Putamen (tissue), 1 donor: ENCODE results near the gene ZG16B.

ENCODE experiments used
- DNase-seq: peaks from one replicate; pipeline ENCODE4 v3.0.0-alpha.2; 2016; ENCODE audit warnings: low spot score

The ZG16B gene

DNA sequence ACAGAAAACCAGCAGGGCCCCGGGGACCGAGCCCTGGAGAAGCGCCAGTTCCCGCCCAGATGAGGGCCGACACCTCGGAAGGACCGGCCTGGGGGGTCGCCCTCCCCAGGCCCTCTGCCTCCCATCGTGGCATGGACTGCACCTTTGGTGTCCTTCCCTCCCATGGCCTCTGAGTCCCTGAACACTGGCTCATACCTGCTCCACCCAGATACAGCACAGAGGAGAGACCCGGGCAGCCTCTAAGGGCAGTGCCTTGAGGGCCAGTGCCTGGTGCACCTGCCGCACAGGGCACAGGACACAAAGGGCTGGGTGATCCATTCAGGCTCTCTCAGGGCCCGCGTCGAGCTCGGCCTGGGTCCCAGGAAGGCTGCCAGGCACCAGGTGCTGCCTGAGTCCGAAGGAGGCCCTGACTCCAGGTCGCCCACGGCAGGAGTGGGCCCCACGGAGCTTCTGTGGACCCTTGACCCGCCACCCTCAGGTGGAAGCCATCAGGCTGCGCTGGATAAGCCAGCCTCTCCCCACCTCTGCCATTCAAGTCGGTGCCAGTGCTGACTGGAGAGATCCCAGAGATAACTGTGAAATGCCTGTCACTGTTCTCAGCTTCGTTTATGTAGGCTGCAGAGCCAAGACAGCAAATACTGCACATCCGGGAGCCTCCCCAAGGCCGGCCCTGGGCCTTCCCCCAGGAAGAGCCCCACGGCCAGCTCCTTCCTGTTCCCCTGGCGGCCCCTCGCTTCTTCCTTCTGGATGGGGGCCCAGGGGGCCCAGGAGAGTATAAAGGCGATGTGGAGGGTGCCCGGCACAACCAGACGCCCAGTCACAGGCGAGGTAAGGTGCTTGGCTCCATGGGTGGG lies at the start of gene ZG16B:
Gene ZG16B (plus strand): TSS at position 803 of the 854 bp plus-strand sequence. CDS start 139 bp downstream, outside the sequence.
- no peak for DNase-seq

GRCh38 chr16:2782583-2783351 lies 47.3 kb upstream of the ZG16B start:
- no peak for DNase-seq

DNA sequence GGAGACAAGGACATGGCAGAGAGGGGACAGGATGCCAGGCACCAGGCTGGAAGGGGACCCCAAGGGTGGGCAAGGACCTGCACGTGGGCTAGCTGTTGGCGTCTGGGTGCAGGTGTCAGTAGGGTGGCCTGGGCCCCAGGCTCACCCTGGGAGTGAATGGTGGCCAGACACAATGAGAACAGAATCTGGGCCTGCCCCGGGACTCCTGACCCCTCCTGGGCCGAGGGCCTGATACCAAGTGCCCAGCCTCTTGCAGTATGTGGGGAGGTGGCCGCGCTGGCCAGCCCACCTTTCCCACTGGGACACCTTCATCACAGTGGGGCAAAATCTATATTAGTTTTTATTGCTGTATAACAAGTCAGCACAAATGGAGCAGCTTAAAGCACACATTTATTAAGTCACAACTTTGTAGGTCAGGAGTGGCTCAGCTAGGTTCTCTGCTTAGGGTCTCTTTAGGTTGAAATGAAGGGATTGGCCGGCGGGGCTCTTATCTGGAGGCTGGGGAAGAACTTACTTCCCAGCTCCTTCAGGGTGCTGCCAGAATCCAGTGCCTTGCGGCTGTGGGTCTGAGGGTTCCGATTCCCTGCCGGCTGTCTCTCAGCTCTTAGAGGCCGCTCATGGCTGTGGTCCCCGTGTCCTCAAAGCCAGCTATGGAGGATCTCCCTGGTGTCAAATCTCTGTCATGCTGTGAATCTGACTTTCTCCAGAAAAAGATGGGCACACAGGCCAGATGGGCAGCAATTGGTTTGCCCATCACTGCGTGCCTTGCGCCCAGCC lies 46.3 kb upstream of the ZG16B start:
- no peak for DNase-seq

DNA sequence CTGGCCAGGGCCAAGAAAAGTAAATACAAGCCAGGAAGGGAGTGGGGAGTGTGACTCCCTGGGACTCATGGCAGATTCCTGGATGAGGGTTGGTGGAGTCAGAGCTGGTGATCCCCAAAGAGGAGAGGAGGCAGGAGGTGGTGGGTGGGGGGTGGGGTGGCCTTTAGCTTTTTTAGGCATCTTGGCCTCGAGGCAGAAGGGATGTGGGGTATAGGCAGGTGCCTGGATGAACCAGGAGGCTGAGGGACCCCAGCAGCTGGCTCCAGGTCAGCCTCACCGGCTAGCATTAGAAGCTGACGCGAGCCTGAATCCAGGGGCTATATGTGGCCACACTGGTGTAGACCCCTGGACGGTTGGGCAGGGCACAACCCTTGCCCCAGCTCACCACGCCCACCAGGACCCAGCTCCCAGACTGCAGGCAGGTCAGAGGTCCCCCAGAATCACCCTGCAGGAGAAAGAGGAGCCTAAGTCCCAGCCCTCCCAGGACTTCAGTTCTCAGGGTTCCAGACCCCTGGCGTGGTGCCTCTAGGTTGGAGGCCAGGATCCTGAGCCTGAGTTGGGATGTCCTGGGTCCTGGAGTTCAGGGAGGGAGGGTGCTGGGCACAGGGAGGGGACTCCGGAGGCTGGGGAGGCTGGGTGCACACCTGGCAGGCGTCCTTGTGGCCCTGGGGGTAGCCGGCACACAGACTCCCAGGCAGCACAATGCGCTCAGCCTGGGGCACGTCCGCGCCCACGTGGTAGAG lies 45.6 kb upstream of the ZG16B start:
- no peak for DNase-seq

DNA sequence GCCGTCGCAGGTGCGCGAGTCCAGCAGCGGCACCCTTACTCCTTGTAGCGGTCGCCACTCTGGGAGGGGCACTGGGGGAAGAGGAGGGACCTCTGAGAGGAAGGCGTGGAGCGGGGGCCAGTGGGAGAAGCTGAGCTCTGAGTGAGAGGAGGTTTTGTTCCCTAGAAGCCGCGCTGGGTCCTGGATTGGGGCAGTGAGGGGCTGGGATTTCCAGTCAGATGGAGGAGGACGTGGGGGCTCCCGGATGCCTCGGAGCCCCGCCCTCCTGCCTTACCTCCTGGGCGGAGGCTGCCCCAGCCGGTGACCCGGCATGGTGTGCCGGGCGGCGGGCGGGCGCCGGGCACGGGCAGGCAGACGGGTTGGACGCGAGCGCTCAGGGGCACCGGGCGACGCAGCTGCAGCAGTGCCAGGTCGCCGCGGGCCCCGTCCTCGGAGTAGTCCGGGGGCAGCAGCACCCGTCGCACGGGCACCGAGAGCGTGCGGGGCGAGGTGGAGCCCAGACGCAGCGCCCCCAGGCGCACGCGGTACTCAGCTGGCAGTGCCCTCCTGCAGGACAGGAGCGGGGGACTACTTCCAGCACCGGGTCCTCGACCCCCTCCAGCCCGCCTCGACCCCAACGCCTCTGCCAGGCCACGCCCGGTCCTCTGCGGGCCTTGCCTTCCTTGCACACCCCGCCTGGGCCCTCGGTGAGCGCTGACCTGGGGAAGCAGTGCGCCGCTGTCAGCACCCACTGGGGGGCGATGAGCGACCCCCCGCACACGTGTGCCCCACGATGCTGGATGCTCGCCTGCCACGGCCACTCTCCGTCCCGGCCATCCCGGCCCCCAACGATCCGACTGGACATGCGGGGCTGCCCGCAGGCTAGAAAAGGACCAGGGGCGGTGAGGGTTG lies 44.8 kb upstream of the ZG16B start:
- no peak for DNase-seq

GRCh38 chr16:2786061-2786825 lies 43.9 kb upstream of the ZG16B start:
- DNase-seq = no peak

- no peak for DNase-seq
These were observed 43.3 kb upstream of the ZG16B start for GRCh38 chr16:2786826-2787151.

- DNase-seq = no peak
These were observed 42.7 kb upstream of the ZG16B start, which contains the start of gene PRSS33 for GRCh38 chr16:2787406-2787805. PRSS33 (minus strand) TSS chr16:2787560; CDS start chr16:2786547, 1,013 bp downstream.

GRCh38 chr16:2787961-2788360 lies 42.1 kb upstream of the ZG16B start:
- no peak for DNase-seq

DNA sequence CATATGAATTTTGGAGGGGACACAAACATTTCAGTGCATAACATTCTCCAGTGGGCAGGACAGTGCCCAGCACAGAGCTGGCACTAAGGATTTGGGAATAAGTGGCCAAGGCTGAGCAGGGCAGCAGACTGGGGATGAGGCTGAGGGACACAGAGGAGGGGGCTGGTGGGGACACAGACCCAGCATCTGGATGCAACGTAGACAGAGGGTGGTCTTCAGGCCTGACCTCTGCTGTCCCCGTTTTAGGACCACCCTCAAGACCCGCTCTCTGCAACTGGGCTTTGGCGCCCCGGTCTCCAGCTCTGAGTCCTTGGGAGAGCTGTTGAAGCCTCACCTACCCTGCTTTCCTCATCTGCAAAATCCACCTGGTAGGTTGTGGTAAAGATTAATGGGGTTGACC lies 39.5 kb upstream of the ZG16B start:
- DNase-seq = no peak

- DNase-seq = no peak
These were observed 38.9 kb upstream of the ZG16B start for GRCh38 chr16:2791174-2791573.

DNA sequence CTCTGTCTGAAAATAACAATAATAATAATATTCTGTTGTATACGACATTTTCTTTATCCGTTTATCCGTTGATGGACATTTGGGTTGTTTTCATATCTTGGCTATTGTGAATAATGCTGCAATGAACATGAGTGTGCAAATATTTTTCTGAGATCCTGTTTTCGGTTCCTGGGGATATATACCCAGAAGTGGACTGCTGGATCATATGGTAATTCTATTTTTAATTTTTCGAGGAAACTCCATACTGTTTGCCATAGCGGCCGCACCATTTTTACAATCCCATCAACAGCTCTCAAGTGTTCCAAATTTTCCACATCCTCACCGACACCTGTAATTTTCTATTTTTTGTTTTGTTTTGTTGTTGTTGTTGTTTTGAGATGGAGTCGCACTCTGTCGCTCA lies 37.2 kb upstream of the ZG16B start:
- DNase-seq = no peak

DNA sequence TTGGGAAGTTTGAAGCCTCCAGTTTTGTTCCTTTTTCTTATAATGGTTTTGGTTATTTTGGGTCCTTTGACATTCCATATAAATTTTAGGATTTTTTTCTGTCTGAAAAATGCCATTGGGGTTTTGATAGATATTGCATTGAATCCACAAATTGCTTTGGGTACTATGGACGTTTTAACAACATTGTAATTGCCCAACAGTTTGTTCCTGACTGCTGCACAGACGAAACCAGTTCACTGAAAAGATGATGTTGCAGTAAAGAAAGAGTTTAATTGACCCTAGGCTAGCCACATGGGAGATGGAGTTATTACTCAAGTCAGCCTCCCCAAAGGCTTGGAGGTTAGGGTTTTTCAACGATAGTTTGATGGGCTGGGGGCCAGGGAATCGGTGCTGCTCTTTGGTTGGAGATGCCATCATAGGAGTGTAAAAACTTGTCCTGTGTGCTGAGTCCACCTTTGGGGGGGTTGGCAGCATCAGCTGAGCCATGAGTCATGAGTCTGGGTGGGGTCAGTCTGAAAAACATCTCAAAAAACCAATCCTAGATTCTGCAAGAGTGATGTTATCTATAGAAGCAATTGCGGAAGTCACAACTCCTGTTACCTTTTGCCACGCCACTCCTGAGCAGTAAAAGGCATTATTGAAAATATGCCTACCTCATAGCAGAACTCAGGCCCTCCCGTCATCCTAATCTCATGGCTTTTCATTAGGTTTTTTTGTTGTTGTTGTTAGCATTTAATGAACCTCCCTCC lies 34.5 kb upstream of the ZG16B start:
- no peak for DNase-seq

DNA sequence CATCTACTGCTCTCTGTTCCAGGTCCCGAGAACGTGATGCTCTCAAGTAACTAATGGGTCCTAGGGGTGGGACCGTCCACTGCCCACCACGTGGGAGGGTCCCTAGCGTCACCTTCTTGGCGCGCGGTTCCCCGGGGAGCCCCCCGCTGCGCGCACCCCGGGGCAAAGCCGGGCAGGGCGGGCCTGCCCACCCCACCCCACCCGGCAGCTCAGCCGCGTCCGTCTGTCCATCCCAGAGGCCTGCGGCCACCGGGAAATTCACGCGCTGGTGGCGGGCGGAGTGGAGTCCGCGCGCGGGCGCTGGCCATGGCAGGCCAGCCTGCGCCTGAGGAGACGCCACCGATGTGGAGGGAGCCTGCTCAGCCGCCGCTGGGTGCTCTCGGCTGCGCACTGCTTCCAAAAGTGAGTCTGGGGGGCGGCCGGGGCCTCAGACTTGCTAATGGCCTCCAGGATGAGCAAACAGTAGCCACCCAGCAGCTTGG lies 31.3 kb upstream of the ZG16B start:
- no peak for DNase-seq

GRCh38 chr16:2799205-2799858 lies 30.8 kb upstream of the ZG16B start:
- DNase-seq = no peak

GRCh38 chr16:2799859-2800226 lies 30.3 kb upstream of the ZG16B start:
- no peak for DNase-seq

DNA sequence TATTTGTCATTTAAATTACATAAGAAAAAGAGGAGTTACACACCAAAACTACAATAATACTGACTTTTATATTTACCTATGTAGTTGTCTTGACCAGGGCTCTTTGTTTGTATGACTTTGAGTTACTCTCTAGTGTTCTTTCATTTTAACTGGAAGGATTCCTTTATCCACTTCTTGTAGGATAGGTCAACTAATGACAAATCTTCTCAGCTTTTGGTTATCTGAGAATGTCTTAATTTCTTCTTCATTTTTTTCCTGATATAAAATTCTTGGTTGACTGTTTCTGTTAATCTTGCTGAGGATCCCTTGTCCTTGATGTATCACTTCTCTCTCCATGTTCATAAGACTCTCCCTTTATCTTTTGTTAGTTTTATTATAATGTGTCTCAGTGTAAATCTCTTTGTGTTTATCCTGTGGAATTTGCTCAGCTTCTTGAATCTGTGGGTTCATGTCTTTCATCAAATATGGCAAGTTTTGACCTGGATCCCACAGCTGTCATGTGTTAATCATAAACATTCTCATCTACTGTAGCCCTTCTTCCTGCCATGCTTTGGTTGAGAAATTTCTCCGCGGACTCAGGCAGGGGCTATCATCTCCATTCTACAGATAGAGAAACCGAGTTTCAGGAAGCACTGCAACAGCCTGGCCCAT lies 26.4 kb upstream of the ZG16B start:
- no peak for DNase-seq

DNA sequence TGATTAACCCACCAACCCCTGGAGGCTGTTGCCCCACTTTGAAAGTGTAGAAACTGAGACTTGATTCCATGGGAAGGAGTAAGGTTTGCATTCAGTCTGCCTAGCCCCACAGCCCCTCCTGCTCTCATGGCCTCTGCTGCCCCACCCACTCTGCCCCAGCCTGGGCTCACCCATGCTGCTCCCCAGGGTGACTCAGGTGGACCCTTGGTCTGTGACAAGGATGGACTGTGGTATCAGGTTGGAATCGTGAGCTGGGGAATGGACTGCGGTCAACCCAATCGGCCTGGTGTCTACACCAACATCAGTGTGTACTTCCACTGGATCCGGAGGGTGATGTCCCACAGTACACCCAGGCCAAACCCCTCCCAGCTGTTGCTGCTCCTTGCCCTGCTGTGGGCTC lies 25.4 kb upstream of the ZG16B start:
- no peak for DNase-seq
